Esophagus squamous epithelium (tissue), 4 donors: ENCODE measurements around the gene PFKL.

Experiments used
- CTCF ChIP-seq, 6 experiments: fragments of 450-650 bp in 4 of 6; fragments of 200-600 bp in 2 of 6; sonication (generic) in 2 of 6; IDR thresholded peaks; one replicate each; pipeline ENCODE4 v1.5.1; 2016 to 2019; ENCODE audit warnings: antibody characterized with exemption in 6 of 6, mild to moderate bottlenecking in 4 of 6, moderate library complexity in 4 of 6
- POLR2A ChIP-seq, 4 donors: fragments of 450-650 bp; IDR thresholded peaks; one replicate each; pipeline ENCODE4 v1.6.1; 2017; ENCODE audit warnings: antibody characterized with exemption in 4 of 4, mild to moderate bottlenecking in 4 of 4, moderate library complexity in 3 of 4

DNA sequence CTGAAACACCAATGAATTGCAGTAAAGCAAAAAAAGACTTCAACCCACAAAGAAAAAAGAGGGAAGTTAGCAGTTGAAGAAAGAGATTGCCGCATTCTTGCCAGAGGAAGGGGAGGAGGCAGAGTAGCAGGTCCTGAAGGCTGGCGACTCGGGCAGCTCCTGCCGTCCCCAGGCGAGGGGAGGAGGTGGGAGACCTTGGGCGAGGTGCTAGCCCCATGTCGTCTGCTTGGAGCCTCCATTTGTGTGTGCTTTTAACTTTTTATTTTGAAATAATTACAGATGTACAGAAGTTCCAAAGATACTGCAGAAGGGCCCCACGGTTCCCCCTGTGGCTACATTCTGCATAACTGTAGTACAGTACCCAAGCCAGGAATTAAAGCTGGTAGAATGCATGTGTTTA is 60.3 kb downstream of the PFKL start:
- no peak for TF ChIP-seq CTCF (IDR thresholded peaks at IDR 0.05)
- TF ChIP-seq POLR2A (IDR thresholded peaks at IDR 0.05) = no peak
